ENCODE measurements around the gene NIBAN1. TPM values are rescaled to one million over a fixed set of nuclear protein-coding genes. Genes with fewer than 3 reads are reported as not detected.

The NIBAN1 gene
- total RNA-seq, 1 donor from 2014 or later = 3.1 TPM

DNA sequence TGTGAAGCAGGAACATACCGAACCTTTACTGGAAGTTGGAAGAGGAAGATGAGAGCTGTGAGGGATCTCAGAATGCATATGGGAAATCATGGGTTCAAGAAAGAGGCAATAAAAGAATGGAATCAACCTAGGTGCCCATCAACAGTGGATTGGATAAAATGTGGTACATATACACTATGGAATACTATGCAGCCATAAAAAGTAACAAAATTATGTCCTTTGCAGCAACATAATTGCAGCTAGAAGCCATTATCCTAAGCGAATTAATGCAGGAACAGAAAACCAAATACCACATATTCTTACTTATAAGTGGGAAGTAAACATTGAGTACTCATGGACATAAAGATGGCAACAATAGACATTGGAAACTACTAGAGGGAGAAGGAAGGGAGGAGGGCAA is 40.4 kb downstream of the NIBAN1 start:
- Mint-ChIP-seq H3K9me3 (peaks cover 13% of the 10 kb centered on the region), H3K4me3 (no peak overlapping the region), H3K4me1 (ENCODE audit: unreplicated experiment) (peaks cover 12% of the 10 kb centered on the region), H3K27me3 (peaks cover 5% of the 10 kb centered on the region), H3K27ac (no peak overlapping the region), H3K36me3 (no peaks in the 10 kb centered on the region)
- TF ChIP-seq, protein P1, sequence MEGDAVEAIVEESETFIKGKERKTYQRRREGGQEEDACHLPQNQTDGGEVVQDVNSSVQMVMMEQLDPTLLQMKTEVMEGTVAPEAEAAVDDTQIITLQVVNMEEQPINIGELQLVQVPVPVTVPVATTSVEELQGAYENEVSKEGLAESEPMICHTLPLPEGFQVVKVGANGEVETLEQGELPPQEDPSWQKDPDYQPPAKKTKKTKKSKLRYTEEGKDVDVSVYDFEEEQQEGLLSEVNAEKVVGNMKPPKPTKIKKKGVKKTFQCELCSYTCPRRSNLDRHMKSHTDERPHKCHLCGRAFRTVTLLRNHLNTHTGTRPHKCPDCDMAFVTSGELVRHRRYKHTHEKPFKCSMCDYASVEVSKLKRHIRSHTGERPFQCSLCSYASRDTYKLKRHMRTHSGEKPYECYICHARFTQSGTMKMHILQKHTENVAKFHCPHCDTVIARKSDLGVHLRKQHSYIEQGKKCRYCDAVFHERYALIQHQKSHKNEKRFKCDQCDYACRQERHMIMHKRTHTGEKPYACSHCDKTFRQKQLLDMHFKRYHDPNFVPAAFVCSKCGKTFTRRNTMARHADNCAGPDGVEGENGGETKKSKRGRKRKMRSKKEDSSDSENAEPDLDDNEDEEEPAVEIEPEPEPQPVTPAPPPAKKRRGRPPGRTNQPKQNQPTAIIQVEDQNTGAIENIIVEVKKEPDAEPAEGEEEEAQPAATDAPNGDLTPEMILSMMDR (conservative IDR thresholded peaks at IDR 0.05) = no peak
- no peak for DNase-seq (ENCODE audit: extremely low spot score, unreplicated experiment)

GRCh38 chr1:184932319-184932718 is 42.0 kb downstream of the NIBAN1 start:
- Mint-ChIP-seq H3K4me3 (no peak overlapping the region), H3K36me3 (no peaks in the 10 kb centered on the region), H3K27ac (no peak overlapping the region), H3K4me1 (ENCODE audit: unreplicated experiment) (peaks cover 12% of the 10 kb centered on the region), H3K9me3 (peaks cover 13% of the 10 kb centered on the region), H3K27me3 (no peaks in the 10 kb centered on the region)
- no peak for DNase-seq (ENCODE audit: extremely low spot score, unreplicated experiment)
- TF ChIP-seq, protein P1 (conservative IDR thresholded peaks at IDR 0.05) = no peak

- H3K36me3 Mint-ChIP-seq = no peaks in the 10 kb centered on the region
- TF ChIP-seq, protein P1 (conservative IDR thresholded peaks at IDR 0.05) = no peak
- H3K27me3 Mint-ChIP-seq = no peaks in the 10 kb centered on the region
- no peak overlapping the region for H3K27ac Mint-ChIP-seq
- peaks cover 12% of the 10 kb centered on the region for H3K4me1 Mint-ChIP-seq (ENCODE audit: unreplicated experiment)
- no peak overlapping the region for H3K4me3 Mint-ChIP-seq
- H3K9me3 Mint-ChIP-seq = peaks cover 18% of the 10 kb centered on the region
- DNase-seq (ENCODE audit: extremely low spot score, unreplicated experiment) = no peak
Measured at GRCh38 chr1:184931566-184931965, 42.7 kb downstream of the NIBAN1 start.

DNA sequence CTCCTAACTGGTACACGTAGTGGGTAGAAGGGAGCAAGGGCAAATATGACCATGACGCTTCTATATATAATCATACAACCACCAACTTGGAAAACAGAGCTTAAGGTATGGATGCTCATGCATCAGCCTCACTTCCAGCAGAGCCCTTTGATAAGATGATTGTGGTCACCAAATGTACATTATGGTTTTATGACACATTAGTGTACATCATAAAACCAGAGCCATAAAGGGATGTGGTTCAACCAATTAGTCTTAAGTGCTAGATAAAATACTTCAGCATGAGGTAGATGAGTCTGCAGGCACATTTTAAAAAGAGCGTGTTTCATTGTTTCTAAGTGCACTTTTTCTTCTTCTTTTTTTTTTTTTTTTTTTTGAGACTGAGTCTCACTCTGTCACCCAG is 43.7 kb downstream of the NIBAN1 start:
- TF ChIP-seq, protein P1 (conservative IDR thresholded peaks at IDR 0.05) = no peak
- H3K27ac Mint-ChIP-seq = no peak overlapping the region
- peaks cover 12% of the 10 kb centered on the region for H3K4me1 Mint-ChIP-seq (ENCODE audit: unreplicated experiment)
- H3K27me3 Mint-ChIP-seq = no peaks in the 10 kb centered on the region
- H3K36me3 Mint-ChIP-seq = no peaks in the 10 kb centered on the region
- no peak for DNase-seq (ENCODE audit: extremely low spot score, unreplicated experiment)
- H3K4me3 Mint-ChIP-seq = no peak overlapping the region
- H3K9me3 Mint-ChIP-seq = peaks cover 18% of the 10 kb centered on the region

GRCh38 chr1:184930232-184930631 is 44.1 kb downstream of the NIBAN1 start:
- Mint-ChIP-seq H3K9me3 (peaks cover 18% of the 10 kb centered on the region), H3K36me3 (no peaks in the 10 kb centered on the region), H3K27ac (peak overlapping the region; percentile 65), H3K4me3 (peak overlapping the region; percentile 37), H3K4me1 (ENCODE audit: unreplicated experiment) (peaks cover 12% of the 10 kb centered on the region), H3K27me3 (no peaks in the 10 kb centered on the region)
- DNase-seq (ENCODE audit: extremely low spot score, unreplicated experiment) = no peak
- TF ChIP-seq, protein P1 (conservative IDR thresholded peaks at IDR 0.05) = no peak

DNA sequence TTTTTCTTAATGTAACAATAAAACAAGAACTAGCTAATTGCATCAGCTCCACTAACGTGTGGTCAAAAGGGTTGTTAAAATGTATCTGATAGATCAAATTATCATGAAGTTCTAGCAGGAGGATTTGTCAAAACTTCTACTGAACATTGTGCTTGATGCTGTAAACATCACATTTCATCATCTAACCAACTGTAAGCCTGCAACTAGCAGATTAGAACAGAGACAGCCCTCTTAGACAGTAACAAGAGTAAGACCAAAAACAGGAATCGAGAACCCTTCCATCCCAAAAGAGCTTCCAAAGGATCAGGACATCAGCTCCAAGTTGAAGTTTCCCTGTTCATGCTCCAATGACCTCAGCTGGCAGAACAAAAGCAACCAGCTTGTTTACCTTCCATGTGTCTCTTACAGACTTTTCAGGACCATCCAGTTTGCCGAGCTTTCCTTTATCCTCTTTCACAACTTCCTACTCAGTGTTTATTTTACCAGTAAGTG is 44.6 kb downstream of the NIBAN1 start:
- TF ChIP-seq, protein P1 (conservative IDR thresholded peaks at IDR 0.05) = no peak
- peaks cover 18% of the 10 kb centered on the region for H3K9me3 Mint-ChIP-seq
- no peak for DNase-seq (ENCODE audit: extremely low spot score, unreplicated experiment)
- peak overlapping the region; percentile 37 for H3K4me3 Mint-ChIP-seq
- H3K4me1 Mint-ChIP-seq (ENCODE audit: unreplicated experiment) = peaks cover 12% of the 10 kb centered on the region
- no peaks in the 10 kb centered on the region for H3K27me3 Mint-ChIP-seq
- H3K27ac Mint-ChIP-seq = peak overlapping the region; percentile 65
- no peaks in the 10 kb centered on the region for H3K36me3 Mint-ChIP-seq

Data from type B pancreatic cell (in vitro differentiated cells).